HepG2 (cell line): Measurements from ENCODE around the gene HS3ST2. TPM values are rescaled to one million over a fixed set of nuclear protein-coding genes. Genes with fewer than 3 reads are reported as not detected.

Experiments used
- AHR ChIP-seq: IDR thresholded peaks from 2 replicates; pipeline ENCODE4 v1.6.1; 2018; ENCODE audit warnings: missing genetic modification reagents, missing compliant biosample characterization
- ARNTL ChIP-seq: sonication (generic); formaldehyde crosslinking; IDR thresholded peaks from 2 replicates; pipeline ENCODE4 v1.4.0; 2020; ENCODE audit warnings: mild to moderate bottlenecking, missing genetic modification reagents
- ATF7-NPFF ChIP-seq: sonication (generic); formaldehyde crosslinking; IDR thresholded peaks from 2 replicates; pipeline ENCODE4 v1.8.1; 2023; ENCODE audit warnings: mild to moderate bottlenecking, low read depth, missing genetic modification reagents, moderate library complexity
- BHLHE40 ChIP-seq: IDR thresholded peaks from 2 replicates; pipeline ENCODE4 v1.6.1; 2011; ENCODE audit warnings: low read length, improper control_type of control experiment
- CHCHD3 ChIP-seq: sonication (generic); formaldehyde crosslinking; IDR thresholded peaks from 2 replicates; pipeline ENCODE4 v1.8.0; 2022; ENCODE audit warnings: mild to moderate bottlenecking, missing genetic modification reagents, moderate library complexity
- HMG20B ChIP-seq: conservative IDR thresholded peaks from 2 replicates; pipeline ENCODE4 v1.6.1; 2016; ENCODE audit warnings: missing genetic modification reagents, missing compliant biosample characterization
- HNRNPUL1 ChIP-seq: fragments of 200-400 bp; formaldehyde crosslinking; IDR thresholded peaks from 2 replicates; pipeline ENCODE4 v1.6.1; 2017; ENCODE audit warnings: low read depth, mild to moderate bottlenecking, low read length, moderate library complexity
- KLF13 ChIP-seq: sonication (generic); formaldehyde crosslinking; IDR thresholded peaks from 2 replicates; pipeline ENCODE4 v1.4.0; 2020; ENCODE audit warnings: mild to moderate bottlenecking, missing genetic modification reagents
- NCOA1 ChIP-seq: sonication (generic); formaldehyde crosslinking; IDR thresholded peaks from 2 replicates; pipeline ENCODE4 v1.9.0; 2021; ENCODE audit warnings: missing genetic modification reagents
- NFYB ChIP-seq: sonication (generic); formaldehyde crosslinking; IDR thresholded peaks from 2 replicates; pipeline ENCODE4 v1.4.0; 2020; ENCODE audit warnings: missing genetic modification reagents
- REPIN1 ChIP-seq: sonication (generic); formaldehyde crosslinking; IDR thresholded peaks from 2 replicates; pipeline ENCODE4 v1.8.0; 2022; ENCODE audit warnings: missing genetic modification reagents, low read depth, mild to moderate bottlenecking, borderline replicate concordance
- REST ChIP-seq, 2 experiments: IDR thresholded peaks; 2 replicates each; pipeline ENCODE4 v1.6.1; 2011 to 2012; ENCODE audit warnings: low read length in 2 of 2, borderline replicate concordance in 1 of 2, low read depth in 1 of 2, mild to moderate bottlenecking in 1 of 2, moderate library complexity in 1 of 2
- SALL1 ChIP-seq: sonication (generic); formaldehyde crosslinking; IDR thresholded peaks from 2 replicates; pipeline ENCODE4 v1.8.0; 2022; ENCODE audit warnings: mild to moderate bottlenecking, missing genetic modification reagents
- SALL2 ChIP-seq: sonication (generic); formaldehyde crosslinking; IDR thresholded peaks from 2 replicates; pipeline ENCODE4 v1.8.1; 2023; ENCODE audit warnings: mild to moderate bottlenecking, missing genetic modification reagents, inconsistent platforms
- SUZ12 ChIP-seq: fragments of 150-350 bp; IDR thresholded peaks from 2 replicates; pipeline ENCODE4 v1.6.1; 2014; ENCODE audit warnings: low read depth, low read length
- TAF15 ChIP-seq: fragments of 200-400 bp; formaldehyde crosslinking; IDR thresholded peaks from one replicate; pipeline ENCODE4 v1.6.1; 2018; ENCODE audit warnings: mild to moderate bottlenecking, low read depth, low read length; ENCODE audit not compliant: poor library complexity, severe bottlenecking
- TRIM24 ChIP-seq: sonication (generic); formaldehyde crosslinking; IDR thresholded peaks from 2 replicates; pipeline ENCODE4 v1.8.0; 2022; ENCODE audit warnings: mild to moderate bottlenecking, missing genetic modification reagents
- ZBTB14 ChIP-seq: sonication (generic); formaldehyde crosslinking; IDR thresholded peaks from 2 replicates; pipeline ENCODE4 v1.4.0; 2020; ENCODE audit warnings: missing genetic modification reagents
- ZBTB7A ChIP-seq: sonication (generic); formaldehyde crosslinking; IDR thresholded peaks from 2 replicates; pipeline ENCODE4 v1.8.0; 2022; ENCODE audit warnings: mild to moderate bottlenecking, missing genetic modification reagents
- ZNF350 ChIP-seq: sonication (generic); formaldehyde crosslinking; IDR thresholded peaks from 2 replicates; pipeline ENCODE4 v1.4.0; 2020; ENCODE audit warnings: mild to moderate bottlenecking, low read depth, missing genetic modification reagents, borderline replicate concordance
- ZNF766 ChIP-seq: sonication (generic); formaldehyde crosslinking; IDR thresholded peaks from 2 replicates; pipeline ENCODE4 v1.5.0; 2020; ENCODE audit warnings: missing genetic modification reagents, borderline replicate concordance
- polyA plus RNA-seq, 8 experiments: library from polyadenylated mRNA; depleted of rRNA in 3 of 8; stranded (reverse) in 7 of 8; unstranded in 1 of 8; fragments of >200 nt; fragmentation: Illumina TruSeq in 4 of 8; extraction: Trizol in 4 of 8; gene quantifications; 2 replicates each; pipeline versions ENCODE4 v1.2.1 to v1.2.3, GENCODE V29; 2011 to 2016; ENCODE audit warnings: low read depth in 4 of 8, missing spikeins in 1 of 8, mixed read lengths in 1 of 8; ENCODE audit not compliant: insufficient read depth in 1 of 8
- total RNA-seq, 5 experiments: library from RNA; depleted of rRNA; stranded (reverse); fragments of >200 nt; fragmentation: Illumina TruSeq; extraction: Trizol; gene quantifications; 2 replicates each; pipeline ENCODE4 v1.2.3, GENCODE V29; 2016; ENCODE audit warnings: low read depth in 1 of 5
- TF ChIP-seq, protein P1 (sequence below): sonication (generic); formaldehyde crosslinking; IDR thresholded peaks from 2 replicates; pipeline ENCODE4 v1.5.0; 2020; ENCODE audit warnings: missing genetic modification reagents
- TF ChIP-seq, protein P2 (sequence below): sonication (generic); formaldehyde crosslinking; IDR thresholded peaks from 2 replicates; pipeline ENCODE4 v1.4.0; 2020; ENCODE audit warnings: missing genetic modification reagents, borderline replicate concordance

Gene HS3ST2
- total and polyA plus RNA-seq, 2 of the 13 experiments (the other 11 are each of a cell fraction or from before 2014, with no cell fraction given), result not detected

- TF ChIP-seq BHLHE40 (no peak), NCOA1 (CRISPR knock-in tag) (no peak), AHR (CRISPR knock-in tag) (0 out of 2 replicates have a peak, but pooled peaks have one; percentile 83), TRIM24 (CRISPR knock-in tag) (no peak), ZNF350 (CRISPR knock-in tag) (no peak), ZBTB7A (CRISPR knock-in tag) (no peak), ATF7-NPFF (CRISPR knock-in tag) (peak; percentile 92), ZBTB14 (CRISPR knock-in tag) (no peak), CHCHD3 (CRISPR knock-in tag) (peak; percentile 89; the same call in 1 of the 2 replicates), ZNF766 (CRISPR knock-in tag) (peak; percentile 86; the same call in 1 of the 2 replicates), SUZ12 (no peak), SALL2 (CRISPR knock-in tag) (no peak), REST (IDR thresholded peaks at IDR 0.05; ENCODE audit: borderline replicate concordance in 1 of 2, low read depth in 1 of 2, low read length in 2 of 2) (peak; percentile 98 to 100), HMG20B (CRISPR knock-in tag) (peak; percentile 90), HNRNPUL1 (no peak), SALL1 (CRISPR knock-in tag) (peak; percentile 88), REPIN1 (CRISPR knock-in tag) (0 out of 2 replicates have a peak, but pooled peaks have one; percentile 41), NFYB (CRISPR knock-in tag) (peak; percentile 44), ARNTL (no peak), TAF15 (no peak), KLF13 (CRISPR knock-in tag) (no peak)
- TF ChIP-seq, protein P1, sequence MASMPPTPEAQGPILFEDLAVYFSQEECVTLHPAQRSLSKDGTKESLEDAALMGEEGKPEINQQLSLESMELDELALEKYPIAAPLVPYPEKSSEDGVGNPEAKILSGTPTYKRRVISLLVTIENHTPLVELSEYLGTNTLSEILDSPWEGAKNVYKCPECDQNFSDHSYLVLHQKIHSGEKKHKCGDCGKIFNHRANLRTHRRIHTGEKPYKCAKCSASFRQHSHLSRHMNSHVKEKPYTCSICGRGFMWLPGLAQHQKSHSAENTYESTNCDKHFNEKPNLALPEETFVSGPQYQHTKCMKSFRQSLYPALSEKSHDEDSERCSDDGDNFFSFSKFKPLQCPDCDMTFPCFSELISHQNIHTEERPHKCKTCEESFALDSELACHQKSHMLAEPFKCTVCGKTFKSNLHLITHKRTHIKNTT, result no peak
- TF ChIP-seq, protein P2, sequence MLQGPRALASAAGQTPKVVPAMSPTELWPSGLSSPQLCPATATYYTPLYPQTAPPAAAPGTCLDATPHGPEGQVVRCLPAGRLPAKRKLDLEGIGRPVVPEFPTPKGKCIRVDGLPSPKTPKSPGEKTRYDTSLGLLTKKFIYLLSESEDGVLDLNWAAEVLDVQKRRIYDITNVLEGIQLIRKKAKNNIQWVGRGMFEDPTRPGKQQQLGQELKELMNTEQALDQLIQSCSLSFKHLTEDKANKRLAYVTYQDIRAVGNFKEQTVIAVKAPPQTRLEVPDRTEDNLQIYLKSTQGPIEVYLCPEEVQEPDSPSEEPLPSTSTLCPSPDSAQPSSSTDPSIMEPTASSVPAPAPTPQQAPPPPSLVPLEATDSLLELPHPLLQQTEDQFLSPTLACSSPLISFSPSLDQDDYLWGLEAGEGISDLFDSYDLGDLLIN (CRISPR knock-in tag), result peak; percentile 74; the same call in 1 of the 2 replicates
Observed at GRCh38 chr16:22813223-22813947, 577 bp upstream of the HS3ST2 start (continued).
